NK-92 (cell line): ENCODE measurements around the gene DTNB.

Experiments used
- DNase-seq: peaks from one replicate; lab custom pipeline; 2025; ENCODE audit not compliant: unreplicated experiment; lab: John Stamatoyannopoulos, UW

The DTNB gene

DNA sequence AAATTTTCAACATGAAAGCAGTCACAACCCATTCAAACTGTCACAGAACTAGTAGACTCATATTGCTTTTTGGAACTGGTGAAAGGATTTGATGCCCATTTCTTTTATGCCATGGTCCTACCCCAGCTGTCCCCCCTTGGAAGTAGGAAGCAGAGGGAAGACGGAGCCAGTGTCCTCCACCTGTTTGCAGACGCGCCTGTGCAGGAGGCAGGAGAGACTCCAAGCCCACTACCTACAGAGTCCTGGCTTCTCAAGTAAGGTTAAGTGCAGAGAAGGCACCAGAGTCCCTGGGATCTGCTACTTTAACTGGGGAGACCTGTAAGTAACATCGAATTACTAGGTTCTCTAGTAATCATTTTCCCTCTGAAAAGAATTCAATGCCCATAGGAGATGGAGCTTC is 299.0 kb downstream of the DTNB start:
- DNase-seq = no peak

DNA sequence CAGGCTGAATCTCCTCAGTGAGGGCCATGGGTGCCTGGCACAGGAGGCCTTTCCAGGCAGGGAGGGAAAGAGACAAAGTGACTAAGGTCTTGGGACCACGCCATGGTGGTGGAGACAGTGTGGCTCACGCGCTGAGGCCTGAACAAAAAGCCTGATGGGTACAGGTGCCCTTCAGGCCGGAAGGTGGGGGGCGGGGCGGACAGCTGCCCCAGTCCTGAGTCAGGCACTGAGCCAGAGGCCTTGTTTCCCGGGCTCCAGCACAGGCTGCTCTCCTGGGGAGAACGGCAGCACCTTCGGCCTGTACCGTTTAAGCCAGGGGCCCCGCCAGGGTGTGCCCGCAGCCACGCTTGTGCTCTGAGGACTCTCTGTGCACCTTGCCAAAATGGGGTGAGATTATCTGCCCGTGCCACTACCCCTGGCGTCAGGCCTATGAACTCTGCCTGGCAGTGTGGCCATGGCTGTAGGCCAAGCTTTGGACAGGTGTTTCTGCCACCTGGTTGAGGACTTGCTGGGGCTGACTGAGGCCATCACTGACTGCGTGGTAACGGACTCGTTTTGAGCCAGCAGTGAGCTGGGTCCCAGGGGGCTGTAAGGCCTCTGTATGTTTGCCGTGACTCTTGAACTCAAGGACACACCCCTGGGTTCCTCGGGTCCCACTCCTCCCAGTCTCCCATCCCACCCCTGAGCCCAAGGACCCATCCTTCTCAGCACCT is 300.0 kb downstream of the DTNB start:
- no peak for DNase-seq

DNA sequence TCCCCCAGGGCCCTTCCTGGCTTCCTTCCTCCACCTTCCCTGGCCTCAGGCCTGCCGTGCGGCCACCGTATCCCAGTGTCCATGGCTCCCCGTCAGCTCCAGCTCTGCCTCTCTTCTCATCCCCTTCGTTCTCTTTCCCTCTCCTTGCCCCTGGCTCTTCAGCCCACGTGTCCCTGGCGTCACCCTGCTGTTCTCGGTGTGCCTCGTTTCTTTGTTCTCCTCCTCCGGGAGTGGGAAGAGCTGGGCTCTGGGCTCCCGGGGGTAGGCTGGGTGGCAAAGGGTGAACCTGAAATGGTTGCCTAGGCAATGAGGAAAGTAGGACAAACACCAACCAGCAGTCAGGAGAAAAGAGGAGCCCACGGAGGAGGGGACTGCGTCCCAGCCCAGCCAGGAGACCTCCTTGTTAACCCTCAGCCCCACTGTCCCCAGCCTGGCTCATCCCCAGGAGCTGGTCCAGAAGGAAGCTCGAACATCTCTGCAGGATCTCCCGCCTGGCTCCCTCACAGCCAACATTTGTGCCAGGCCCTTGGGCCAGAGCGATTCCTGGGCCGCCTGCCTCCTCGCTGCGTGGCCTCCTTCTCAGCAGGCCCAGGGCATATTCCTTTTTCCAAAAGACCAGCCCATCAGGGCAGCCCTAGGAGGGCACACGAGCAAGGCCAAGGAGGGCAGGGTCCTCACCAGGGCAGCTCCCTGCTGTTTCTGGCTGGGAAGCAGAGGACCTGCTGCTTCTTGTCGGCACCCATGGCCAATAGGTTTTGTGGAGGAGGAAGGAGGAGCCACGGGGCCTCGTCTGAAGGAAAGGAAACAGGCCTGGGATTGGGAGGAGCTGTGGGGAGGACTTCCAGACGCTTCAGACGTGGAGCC is 300.7 kb downstream of the DTNB start:
- DNase-seq = no peak

DNA sequence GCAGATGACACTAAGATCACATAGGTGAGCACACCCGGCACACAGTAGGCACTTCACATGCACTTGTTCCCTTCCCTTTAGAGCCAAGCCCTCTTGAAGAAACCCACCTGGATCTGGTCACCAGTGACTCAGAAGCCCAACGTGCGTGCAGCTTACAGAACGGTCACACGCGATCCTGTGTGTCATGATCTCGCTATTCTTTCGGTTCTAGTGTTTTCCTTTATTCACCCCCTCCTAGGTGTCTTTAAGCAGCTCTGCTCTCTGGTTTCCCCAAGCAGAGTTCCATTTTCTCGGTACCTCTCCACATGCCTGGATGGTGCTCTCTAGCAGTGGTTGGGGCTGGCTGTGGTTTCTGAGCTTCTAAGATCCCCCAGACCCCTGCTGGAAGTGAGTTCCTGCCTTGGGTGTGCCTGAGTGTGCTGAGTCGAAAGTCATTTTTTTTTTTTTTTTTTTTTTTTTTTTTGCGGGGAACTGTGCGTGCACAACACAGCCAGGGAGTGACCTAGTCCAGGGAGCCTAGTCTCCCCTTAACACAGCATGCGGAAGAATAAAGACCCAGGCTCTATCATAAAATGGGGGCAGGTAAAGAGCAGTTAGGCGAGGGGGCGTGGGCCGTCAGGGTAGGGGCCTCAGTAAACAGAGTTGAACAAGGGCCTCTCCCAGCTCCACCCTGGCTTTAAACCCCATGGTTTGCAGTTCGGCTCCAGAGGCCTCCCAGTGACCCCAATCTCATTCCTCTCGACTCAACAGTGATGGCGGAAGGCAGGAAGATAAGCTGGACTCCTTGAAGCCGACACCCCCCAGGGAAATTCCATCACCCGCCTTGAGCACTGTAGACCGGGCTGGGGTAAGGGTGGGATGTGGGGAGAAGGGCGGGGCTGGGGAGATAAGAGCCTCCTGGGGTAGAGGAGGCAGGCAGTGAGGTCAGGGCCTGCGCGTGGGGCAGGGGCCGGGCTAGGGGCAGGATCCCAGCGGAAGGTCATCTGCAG is 301.8 kb downstream of the DTNB start:
- no peak for DNase-seq

DNA sequence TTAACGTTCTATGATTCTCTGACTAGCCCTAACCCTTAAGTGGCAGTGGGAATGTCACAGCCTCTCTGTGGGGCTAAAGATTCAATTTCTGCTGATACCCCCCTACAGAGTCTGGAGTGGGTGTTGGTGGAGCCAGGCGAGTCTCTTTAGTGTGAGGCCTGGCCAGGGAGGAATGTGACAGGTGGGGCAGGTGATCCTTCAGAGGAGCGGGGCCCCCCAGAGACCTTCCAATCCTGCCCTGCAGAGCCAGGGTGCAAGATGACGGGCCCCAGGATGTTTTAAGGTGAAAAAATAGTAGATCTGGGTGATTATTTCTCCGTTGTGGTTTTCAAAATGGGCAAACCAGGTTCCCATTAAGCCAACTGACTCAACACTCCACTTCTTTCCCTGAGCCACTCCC is 303.5 kb downstream of the DTNB start:
- no peak for DNase-seq

DNA sequence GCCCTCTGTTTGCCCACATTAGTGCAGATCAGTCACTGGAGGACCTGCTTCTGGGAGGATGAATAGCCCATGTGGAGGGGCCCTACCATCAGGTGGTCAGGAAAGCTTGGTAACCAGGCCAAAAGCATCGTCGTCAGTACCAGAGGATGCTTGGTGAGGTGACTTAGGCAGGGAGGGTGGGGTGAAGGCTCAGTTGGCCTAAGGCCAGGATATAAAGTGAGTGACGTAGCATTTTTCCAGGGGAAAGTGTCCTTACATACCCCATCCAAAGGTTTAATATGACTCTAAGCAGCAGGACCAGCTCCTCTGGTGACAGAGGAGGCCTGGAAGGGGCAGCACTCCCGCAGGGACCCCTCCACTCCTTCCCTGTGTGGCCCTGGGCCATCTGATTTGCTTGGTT is 303.9 kb downstream of the DTNB start:
- DNase-seq = no peak

DNA sequence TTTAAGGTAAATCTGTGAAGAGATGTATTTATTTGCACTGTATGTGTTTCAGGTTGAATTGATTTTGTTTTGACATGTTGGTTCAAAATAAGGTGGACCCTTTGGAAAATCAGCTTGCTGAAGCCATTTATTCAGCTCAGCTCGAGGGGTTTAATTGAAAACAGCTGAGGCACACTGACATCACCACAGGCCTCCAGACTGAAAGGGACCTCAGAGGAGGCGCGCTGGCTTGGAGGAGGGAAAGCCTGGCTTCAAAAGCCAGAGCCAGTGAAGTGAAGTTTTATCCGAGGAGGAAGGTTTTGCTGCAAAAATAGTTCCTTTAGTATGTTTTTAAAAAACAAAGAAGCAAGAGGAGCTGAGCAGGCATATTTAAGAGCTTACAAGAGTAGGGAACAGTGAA is 304.7 kb downstream of the DTNB start:
- no peak for DNase-seq

DNA sequence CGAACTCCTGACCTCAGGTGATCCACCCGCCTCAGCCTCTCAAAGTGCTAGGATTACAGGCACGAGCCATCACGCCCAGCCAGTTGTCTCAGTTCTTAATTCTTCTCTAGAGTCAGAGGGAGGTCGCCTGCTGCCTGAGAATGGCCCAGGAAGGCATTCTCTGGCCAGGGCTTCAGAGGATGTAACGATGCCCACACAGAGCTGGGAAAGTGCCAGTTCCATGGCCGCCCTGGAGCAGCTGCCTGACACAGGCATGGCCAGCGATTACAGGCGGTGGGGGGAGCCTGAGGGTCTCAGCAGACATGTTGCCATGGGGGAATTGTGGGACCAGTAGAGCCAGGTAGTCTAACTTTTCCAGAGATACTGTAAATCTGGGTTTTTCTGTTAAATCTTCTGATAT is 306.1 kb downstream of the DTNB start:
- no peak for DNase-seq

DNA sequence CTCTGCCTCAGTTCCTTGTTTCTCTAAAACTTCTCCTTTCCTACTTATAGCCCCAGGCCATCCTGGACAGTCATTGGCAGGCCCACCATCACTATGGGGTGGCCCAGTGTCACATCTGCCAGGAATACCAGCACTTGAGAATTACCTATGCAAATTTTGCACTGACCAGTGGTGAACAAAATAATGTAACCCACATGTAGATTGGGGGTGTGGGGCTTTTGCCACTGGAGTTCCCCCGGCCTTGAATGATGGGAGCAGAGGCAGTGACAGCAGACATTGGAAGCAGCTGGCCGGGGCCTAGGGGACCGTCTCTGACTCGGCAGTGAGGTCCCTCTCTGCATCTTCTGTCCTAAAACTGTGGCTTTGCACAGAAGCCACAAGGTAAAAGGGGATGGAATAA is 306.7 kb downstream of the DTNB start:
- DNase-seq = no peak

DNA sequence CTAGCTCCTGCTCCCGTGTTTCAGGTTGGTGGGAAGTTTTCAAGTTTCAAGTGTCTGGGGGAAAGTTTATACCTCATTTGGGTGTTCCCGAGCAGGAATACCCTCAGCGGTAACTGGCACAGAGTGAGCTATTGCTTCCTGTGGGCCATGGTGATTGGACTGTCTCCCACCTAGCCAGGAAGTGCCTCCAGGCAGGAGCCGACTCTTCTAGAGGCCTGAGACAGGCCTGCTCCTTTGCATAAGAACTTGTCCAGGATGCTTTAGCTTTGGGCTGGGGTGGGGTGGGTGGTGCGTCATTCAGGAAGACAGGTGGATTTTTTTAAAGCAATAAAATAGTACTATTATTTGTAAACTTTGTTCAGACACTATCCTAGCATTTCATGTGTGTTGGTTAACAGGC is 308.1 kb downstream of the DTNB start:
- DNase-seq = no peak

DNA sequence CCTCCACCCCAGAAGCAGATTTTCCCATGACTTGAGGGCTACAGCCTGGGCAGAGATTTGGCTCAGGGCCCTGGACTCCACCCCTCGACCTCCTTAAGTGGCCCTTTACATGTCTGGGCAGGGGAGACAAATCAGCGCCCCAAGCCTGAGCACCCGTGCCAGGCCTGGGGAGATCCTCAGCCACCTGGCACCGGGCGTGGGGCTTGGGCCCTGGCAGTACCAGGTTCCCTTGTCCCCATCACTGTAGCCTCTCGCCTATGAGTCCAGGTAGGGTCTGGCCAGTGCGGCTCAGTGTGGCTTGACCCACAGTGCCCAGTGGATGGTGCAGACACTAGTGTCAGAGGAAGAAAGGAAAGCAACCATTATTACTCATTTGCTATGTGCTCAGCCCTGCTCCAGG is 309.6 kb downstream of the DTNB start:
- DNase-seq = no peak

DNA sequence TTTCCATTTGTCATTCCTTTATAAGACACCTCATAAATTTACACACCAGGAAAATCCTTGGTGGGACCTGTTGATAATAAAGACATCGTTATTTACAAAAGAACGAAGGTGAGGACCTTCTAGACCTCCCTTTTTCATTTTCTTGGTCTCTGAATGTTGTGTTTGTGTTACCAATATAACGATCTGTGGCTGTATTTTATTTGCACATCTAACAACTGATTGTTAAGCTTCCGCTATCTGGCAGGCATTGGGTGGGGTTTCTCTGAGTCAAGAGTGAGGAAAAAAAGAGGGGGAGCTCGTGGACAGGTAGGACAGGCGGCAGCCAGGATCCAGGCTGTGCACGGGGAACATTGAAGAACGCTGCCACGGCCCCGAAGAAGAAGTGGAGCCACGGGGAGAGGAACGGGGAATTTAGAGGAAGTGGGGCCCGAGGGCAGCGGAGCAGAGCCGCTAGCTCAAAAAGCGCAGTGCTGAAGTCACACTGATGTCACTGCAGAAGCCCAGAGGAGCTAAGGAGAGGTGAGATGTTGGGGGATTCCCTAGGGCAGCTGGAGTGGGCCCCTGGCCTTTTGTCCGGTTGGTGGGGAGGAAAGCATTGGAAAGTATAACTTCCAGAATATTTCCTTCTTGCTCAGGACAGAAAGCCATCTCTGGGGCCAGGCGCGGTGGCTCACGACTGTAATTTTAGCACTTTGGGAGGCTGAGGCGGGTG is 310.8 kb downstream of the DTNB start:
- no peak for DNase-seq

DNA sequence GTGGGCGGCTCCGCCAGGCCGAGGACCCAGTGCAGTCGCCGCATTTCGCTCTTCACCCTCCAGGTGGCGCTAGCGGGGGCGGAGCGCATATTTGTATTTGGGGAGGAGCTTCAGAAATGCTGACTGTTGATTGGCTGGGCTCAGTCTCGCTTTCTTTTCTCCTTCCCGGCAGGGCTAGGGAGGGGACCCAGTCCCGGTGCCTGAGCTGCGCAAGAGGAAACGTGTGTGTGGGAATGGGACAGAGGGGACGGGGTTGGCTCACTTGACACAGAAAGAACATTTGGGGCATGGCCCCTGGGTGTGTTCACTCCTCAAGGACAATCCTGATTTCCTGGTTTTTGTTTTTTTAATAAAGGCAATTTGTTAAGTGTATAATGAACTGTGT is 311.3 kb downstream of the DTNB start:
- peak; percentile 78 for DNase-seq

DNA sequence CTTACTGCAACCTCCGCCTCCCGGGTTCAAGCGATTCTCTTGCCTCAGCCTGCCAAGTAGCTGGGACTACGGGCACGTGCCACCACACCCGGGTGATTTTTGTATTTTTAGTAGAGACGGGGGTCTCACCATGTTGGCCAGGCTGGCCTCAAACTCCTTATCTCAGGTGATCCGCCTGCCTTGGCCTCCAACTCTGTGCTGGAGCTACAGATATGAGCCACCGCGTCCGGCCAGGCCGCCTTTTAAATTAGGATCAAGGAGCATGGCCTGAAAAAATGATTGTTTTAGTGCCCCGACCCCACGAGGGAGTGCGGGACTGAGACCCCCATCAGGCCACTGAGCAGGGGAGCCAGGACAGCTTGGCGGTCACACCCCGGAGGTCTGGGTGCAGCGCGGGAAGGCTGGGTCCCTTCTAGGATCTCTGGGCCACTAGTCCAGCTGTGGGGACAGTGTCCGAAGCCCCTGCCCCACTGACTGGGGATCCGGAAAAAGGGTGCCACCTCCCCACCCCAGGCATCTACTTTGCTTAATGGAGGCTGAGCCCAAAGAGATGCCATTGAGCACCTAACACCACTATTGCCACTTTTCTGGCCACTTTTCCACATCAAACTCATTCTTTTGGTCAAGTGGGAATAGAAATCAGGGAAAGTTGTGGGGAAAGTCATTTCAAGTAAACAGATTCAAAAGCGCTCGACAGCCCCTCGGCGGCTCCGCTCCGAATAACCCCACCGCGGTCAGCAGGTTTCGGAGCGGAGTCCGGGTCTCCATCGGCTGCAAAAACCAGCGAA is 311.9 kb downstream of the DTNB start:
- DNase-seq = no peak

DNA sequence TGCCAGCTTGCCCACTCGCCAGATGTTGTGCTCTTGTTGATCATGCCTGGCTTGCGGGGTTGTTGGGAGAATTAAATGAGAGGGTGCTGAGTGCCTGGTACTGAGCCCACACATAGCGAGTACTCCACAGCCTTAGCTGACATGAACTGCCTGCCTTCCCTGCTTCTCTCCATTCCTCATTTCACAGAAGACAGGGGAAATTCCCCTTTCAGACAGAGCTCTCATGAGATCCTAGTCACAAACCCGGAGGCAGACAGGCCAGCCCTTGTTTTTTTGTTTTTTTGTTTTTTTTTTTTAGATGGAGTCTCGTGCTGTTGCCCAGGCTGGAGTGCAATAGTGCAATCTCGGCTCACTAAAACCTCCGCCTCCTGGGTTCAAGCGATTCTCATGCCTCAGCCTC is 314.5 kb downstream of the DTNB start:
- DNase-seq = no peak

DNA sequence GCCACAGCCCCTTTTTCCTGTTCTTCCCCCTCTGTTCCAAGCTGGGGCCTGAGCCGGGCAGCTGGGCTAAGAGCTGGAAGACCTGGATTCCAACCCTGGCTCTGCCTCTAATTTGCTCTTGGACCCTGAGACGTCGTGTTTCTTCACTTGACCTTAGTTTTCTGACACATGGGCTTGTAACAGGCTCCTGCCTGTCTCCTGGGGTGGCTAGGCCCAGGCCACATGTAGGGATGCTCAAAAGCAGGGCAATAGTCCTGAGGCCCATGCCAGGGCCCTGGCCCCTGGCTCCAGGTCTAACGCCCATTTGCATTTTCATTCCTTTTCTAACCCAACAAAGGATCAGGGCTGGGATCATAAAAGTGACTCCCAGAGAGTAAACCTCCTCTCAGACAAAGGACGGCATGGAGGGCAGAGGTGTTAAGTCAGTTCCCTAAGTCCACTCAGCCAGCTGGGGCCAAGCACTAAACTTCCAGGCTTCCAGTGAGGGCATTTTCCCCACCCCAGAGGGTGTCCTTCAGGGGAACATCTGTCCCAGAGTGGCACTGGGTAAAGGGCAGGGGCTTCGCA is 315.0 kb downstream of the DTNB start:
- DNase-seq = no peak

DNA sequence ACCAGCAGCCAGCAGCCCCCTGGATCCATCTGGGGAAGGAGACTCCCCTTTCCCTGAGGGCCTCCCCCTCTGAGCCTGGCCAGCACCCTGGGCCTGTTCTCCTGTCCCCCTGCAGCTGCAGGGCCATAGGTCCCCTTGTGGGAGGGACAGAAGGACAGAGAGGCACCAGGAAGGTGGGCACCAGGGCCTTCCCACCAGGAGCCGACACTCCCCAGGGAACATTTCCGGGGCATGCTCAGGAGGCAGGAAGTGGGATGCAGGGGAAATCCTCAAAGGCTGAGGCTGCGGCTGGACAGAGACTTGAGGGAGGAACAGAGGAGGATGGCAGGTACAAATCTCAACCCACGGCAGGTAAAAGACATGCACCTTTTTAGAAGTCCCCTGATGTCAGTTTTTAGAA is 317.3 kb downstream of the DTNB start:
- no peak for DNase-seq

DNA sequence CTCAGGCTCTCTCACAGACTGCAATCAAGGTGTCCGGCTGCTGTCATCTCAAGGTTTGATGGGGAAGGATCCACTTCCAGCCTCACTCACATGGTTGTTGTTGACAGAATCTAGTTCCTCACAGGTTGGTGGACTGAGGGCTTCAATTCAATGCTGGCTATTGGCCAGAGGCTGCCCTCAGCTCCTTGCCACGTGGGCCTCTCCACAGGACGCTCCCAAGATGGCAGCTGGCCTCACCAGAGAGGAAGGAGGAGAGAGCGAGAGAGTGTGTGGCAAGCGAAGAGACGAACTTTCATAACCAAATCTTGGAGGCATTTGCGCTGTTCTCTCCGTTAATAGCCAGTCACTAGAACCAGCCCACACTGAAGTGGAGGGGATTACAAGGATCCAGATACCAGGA is 318.1 kb downstream of the DTNB start:
- DNase-seq = no peak

DNA sequence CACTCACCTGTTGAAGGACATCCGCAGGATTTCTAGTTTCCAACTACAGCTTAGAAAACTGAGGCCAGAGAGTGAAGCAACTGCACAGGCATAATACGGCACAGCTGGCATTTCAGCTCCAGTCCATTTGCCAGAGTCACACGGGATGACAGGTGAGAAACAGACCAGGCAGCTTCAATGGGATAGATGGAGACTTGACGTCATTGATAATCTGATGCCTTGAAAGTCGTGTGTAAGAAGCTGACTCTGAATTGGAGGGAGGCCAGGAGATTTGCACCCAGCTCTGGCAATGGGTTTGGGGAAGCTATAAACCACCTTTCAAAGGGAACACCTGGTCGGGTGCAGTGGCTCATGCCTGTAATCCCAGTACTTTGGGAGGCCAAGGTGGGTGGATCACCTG is 319.3 kb downstream of the DTNB start:
- DNase-seq = no peak

DNA sequence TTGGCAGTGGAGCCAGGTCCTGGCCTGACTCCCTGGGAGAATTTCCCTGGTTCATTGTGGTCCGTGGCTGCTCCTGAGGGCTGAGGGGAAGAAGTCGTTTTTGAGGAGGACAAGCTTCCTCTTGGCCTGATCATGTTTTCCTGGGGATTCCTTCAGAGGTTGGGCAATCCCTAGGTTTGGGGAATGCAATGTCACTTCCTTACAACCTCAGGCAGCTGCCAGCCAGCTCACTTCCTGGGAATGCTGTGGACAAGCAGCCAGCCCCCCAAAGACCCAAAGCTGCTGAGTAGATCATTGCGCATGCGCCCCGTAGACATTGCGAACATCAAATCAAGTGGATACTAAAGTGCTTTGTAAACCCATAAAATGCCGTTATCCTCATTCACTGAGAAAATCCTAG is 324.0 kb downstream of the DTNB start:
- DNase-seq = no peak
